ENCODE measurements around the gene LINGO4.

The LINGO4 gene

DNA sequence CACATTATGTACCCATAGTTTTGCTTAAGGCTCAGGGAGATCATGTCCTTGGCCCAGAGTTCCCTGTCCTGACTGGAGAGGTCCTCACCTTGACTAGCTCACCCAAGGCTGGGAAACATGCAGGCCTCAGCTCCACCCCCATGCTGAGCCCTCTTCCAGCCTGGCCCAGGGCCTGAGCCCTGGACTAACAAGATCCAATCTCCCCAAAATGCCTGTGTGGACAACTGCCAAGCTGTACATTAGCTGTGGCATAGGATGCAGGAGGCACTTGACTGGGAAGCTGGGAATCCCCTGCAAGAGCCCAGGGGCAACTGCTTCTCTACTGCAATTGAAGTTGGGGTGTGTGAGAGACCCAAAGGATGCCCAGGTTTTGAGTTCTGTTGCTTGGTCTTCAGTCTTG is 2.1 kb downstream of the LINGO4 start:
- DNase-seq (ENCODE audit: extremely low read depth, low read depth), result no peak
- TF ChIP-seq, protein P1, sequence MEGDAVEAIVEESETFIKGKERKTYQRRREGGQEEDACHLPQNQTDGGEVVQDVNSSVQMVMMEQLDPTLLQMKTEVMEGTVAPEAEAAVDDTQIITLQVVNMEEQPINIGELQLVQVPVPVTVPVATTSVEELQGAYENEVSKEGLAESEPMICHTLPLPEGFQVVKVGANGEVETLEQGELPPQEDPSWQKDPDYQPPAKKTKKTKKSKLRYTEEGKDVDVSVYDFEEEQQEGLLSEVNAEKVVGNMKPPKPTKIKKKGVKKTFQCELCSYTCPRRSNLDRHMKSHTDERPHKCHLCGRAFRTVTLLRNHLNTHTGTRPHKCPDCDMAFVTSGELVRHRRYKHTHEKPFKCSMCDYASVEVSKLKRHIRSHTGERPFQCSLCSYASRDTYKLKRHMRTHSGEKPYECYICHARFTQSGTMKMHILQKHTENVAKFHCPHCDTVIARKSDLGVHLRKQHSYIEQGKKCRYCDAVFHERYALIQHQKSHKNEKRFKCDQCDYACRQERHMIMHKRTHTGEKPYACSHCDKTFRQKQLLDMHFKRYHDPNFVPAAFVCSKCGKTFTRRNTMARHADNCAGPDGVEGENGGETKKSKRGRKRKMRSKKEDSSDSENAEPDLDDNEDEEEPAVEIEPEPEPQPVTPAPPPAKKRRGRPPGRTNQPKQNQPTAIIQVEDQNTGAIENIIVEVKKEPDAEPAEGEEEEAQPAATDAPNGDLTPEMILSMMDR (IDR thresholded peaks at IDR 0.05; ENCODE audit: low read depth, low read length, missing control alignments), result no peak
- no peak overlapping the region for H3K4me3 ChIP-seq (replicated peaks; ENCODE audit: low read depth, low read length)

DNA sequence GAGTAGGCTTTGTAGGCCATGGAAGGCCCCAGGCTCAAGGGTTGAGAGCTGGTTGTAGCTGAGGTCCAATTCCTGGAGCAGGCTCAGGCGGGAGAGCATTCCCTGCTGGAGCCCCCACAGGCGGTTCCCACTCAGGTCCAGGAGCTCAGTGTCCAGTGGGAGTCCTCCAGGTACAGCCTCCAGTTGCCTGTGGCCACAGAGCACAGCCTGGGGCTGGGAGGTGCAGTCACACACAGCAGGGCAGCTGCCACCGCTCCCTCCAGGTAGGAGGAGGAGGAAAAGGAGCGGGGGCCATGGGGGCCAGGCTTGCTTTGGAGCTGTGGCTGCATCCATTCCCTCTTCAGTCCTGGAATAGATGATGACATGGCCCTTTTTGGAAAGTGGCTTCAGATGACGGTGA is 2.8 kb downstream of the LINGO4 start:
- no peak overlapping the region for H3K4me3 ChIP-seq (replicated peaks; ENCODE audit: low read depth, low read length)
- TF ChIP-seq, protein P1 (IDR thresholded peaks at IDR 0.05; ENCODE audit: low read depth, low read length, missing control alignments), result no peak
- DNase-seq (ENCODE audit: extremely low read depth, low read depth), result no peak

DNA sequence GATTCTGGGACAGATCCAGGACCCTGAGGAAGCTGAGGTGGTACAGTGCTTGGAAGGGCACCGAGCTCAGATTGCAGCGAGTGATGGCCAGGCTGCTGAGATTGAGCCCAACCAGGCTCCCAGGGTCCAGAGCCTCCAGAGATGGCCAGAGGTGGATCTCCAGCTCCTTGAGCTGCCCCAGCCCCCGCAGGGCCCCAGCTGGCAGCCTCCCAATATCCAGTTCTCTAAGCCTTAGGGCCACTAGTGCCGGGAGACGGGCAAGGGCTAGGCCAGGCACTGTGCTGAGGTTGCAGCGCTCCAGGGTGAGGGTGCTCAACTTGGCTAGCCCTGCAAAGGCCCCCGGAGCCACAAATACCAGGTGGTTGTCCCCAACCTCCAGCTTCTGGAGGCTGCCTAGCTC is 3.4 kb downstream of the LINGO4 start:
- no peak overlapping the region for H3K4me3 ChIP-seq (replicated peaks; ENCODE audit: low read depth, low read length)
- TF ChIP-seq, protein P1 (IDR thresholded peaks at IDR 0.05; ENCODE audit: low read depth, low read length, missing control alignments), result no peak
- DNase-seq (ENCODE audit: extremely low read depth, low read depth), result no peak

DNA sequence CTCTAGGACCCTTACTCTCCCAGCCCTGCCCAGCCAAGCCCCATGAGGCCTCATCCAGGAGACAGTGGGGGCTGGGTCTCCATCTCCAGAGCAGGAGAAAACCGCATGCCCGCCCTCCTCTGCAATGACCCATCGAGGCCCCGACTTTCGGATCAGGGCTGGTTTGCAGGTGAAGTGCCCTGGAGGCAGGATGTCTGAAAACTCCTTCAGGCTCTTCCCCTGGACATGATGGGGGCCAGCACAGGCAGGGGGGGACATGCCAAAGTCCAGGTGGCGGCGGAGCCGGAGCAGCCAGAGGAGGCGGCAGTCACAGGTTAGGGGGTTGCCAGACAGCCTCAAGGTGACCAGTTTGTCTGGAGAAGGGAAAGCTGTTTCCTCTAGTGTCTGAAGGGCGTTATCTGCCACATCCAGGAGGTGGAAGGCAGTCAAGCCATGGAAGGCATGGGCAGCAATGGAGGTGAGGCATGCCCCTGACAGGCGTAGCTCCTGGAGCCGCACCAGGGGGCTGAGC is 3.9 kb downstream of the LINGO4 start:
- TF ChIP-seq, protein P1 (IDR thresholded peaks at IDR 0.05; ENCODE audit: low read depth, low read length, missing control alignments), result no peak
- no peak overlapping the region for H3K4me3 ChIP-seq (replicated peaks; ENCODE audit: low read depth, low read length)
- DNase-seq (ENCODE audit: extremely low read depth, low read depth), result no peak

DNA sequence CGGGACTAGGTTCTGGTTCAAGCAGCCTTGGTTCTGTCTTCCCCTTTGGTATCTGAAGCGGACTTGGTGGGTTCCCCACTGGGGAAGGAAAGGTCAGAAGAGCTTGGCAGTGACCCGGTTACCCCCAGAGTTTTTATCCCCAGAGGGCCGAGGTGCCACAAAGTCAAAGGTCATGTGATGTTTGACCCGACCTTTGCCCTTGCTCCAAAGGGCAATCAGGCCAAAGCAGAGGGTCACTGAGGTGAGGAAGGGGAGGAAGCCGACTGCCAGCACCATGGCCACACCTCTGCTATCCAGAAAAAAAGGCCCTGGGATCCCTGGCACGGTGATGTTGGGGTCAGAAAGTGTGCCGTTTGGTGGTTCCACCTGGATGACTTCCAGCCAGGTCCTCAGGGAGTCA is 4.4 kb downstream of the LINGO4 start:
- no peak overlapping the region for H3K4me3 ChIP-seq (replicated peaks; ENCODE audit: low read depth, low read length)
- DNase-seq (ENCODE audit: extremely low read depth, low read depth), result no peak
- TF ChIP-seq, protein P1 (IDR thresholded peaks at IDR 0.05; ENCODE audit: low read depth, low read length, missing control alignments), result no peak

DNA sequence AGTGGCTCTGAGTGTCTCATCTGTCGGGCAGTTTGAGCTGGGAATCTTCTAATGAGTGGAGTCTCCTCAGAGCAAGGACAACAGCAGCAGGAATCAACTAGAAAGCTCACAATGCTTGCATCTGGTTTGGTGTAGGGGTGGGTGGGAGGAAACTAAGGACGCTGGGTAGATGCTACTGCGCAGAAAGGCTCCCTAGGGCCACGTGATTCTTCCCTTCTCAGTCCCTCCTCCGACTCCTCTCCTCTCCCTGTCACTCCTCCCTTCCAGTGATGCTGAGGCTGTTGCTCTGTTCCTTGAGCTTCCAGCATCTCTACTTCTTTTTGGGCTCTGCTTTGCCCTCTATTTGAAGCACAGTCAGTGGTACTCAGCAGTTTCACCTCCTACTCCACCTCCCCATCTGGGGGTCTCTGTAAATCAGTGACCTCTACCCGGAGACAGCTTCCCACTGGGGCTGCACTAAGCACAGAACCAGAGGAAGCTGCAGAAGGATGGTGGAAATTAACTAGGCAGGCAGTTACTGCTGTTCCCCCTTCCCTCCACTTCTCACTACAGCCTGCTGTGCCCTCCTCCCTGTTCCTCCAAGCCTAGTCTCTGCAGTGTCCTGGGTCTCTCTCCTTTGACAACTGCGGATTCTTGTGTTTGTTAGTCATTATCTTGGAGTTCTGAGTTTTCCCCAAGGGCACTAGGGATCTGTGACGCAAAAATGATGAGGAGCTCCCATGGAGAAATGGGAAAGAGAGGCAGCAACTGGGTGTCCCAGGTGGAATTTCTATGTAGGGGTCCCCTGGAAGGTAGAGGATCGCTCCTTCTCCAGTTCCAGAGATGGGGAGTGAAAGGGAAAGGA is 5.8 kb downstream of the LINGO4 start:
- H3K4me3 ChIP-seq (replicated peaks; ENCODE audit: low read depth, low read length), result no peak overlapping the region
- TF ChIP-seq, protein P1 (IDR thresholded peaks at IDR 0.05; ENCODE audit: low read depth, low read length, missing control alignments), result no peak
- no peak for DNase-seq (ENCODE audit: extremely low read depth, low read depth)

Data from HFF-Myc (cell line).